ENCODE results near the gene FAIM2.

DNA sequence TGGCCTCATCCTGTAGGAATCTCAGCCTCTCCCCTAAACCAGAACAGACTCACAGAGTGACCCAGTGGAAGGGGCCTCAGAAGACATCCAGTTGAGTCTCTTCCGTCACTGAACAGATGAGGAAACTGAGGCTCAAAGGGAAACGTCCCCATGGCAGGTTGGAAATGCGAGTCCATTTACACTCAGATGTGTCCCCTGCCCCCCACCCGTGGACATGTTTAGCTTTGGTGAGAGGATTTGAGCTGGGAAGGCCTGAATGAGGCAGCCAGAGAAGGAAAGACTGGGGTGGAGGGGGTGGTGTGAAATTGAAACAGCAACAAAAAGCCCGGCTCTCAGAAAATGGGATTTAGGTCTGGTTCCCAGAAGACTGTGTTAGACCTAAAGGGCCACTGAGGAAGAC is 1.7 kb downstream of the FAIM2 start:
- TF ChIP-seq, protein P1, sequence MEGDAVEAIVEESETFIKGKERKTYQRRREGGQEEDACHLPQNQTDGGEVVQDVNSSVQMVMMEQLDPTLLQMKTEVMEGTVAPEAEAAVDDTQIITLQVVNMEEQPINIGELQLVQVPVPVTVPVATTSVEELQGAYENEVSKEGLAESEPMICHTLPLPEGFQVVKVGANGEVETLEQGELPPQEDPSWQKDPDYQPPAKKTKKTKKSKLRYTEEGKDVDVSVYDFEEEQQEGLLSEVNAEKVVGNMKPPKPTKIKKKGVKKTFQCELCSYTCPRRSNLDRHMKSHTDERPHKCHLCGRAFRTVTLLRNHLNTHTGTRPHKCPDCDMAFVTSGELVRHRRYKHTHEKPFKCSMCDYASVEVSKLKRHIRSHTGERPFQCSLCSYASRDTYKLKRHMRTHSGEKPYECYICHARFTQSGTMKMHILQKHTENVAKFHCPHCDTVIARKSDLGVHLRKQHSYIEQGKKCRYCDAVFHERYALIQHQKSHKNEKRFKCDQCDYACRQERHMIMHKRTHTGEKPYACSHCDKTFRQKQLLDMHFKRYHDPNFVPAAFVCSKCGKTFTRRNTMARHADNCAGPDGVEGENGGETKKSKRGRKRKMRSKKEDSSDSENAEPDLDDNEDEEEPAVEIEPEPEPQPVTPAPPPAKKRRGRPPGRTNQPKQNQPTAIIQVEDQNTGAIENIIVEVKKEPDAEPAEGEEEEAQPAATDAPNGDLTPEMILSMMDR (IDR thresholded peaks at IDR 0.05; ENCODE audit: insufficient read depth, low read length) = no peak
- TF ChIP-seq POLR2AphosphoS5 (IDR thresholded peaks at IDR 0.05; ENCODE audit: low read depth) (no peak), SPI1 (IDR thresholded peaks at IDR 0.05; ENCODE audit: borderline replicate concordance, low read depth) (no peak), GABPA (IDR thresholded peaks at IDR 0.05; ENCODE audit: low read depth) (no peak)
- TF ChIP-seq, protein P2, sequence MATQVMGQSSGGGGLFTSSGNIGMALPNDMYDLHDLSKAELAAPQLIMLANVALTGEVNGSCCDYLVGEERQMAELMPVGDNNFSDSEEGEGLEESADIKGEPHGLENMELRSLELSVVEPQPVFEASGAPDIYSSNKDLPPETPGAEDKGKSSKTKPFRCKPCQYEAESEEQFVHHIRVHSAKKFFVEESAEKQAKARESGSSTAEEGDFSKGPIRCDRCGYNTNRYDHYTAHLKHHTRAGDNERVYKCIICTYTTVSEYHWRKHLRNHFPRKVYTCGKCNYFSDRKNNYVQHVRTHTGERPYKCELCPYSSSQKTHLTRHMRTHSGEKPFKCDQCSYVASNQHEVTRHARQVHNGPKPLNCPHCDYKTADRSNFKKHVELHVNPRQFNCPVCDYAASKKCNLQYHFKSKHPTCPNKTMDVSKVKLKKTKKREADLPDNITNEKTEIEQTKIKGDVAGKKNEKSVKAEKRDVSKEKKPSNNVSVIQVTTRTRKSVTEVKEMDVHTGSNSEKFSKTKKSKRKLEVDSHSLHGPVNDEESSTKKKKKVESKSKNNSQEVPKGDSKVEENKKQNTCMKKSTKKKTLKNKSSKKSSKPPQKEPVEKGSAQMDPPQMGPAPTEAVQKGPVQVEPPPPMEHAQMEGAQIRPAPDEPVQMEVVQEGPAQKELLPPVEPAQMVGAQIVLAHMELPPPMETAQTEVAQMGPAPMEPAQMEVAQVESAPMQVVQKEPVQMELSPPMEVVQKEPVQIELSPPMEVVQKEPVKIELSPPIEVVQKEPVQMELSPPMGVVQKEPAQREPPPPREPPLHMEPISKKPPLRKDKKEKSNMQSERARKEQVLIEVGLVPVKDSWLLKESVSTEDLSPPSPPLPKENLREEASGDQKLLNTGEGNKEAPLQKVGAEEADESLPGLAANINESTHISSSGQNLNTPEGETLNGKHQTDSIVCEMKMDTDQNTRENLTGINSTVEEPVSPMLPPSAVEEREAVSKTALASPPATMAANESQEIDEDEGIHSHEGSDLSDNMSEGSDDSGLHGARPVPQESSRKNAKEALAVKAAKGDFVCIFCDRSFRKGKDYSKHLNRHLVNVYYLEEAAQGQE (IDR thresholded peaks at IDR 0.05; ENCODE audit: insufficient replicate concordance, low read depth) = no peak
